ENCODE results near the gene MIA3. TPM values are rescaled to one million over a fixed set of nuclear protein-coding genes. Genes with fewer than 3 reads are reported as not detected.

MIA3 gene
- polyA plus RNA-seq, 1 donor from 2014 or later = 26.9 TPM

DNA sequence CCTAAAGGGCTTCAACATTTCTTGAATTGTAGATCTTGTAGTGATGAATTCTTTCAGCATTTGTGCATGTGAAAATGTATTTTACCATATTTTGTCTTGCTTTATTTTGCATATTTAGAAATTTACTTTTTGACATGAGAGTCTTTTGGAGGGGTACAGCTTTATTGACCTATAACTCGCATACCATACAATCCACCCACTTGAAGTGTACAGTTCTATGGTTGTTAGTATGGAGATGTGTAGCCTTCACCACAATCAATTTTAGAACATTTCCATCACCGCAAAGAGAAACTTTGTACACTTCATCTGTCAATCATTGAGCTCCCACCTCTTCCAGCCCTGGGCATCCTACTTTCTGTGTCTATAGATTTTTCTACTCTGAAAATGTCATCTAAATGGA lies 7.2 kb upstream of the MIA3 start:
- H3K79me2 ChIP-seq (replicated peaks; ENCODE audit: insufficient read depth, low read length) = no peaks in the 10 kb centered on the region
- H3K36me3 ChIP-seq (ENCODE audit: insufficient read depth, low read length) = no peaks in the 10 kb centered on the region
- H3K9me2 ChIP-seq (ENCODE audit: insufficient read depth, low read length) = no peaks in the 10 kb centered on the region
- H3K4me3 ChIP-seq (ENCODE audit: low read length) = no peak overlapping the region
- no peaks in the 10 kb centered on the region for H4K20me1 ChIP-seq (ENCODE audit: insufficient read depth)
- H3K9me3 ChIP-seq (ENCODE audit: low read length) = no peaks in the 10 kb centered on the region
- H2AFZ ChIP-seq (ENCODE audit: low read depth, low read length) = no peak overlapping the region
- no peak for TF ChIP-seq MXI1 (conservative IDR thresholded peaks at IDR 0.05; ENCODE audit: poor library complexity, severe bottlenecking)
- no peak for TF ChIP-seq POLR2AphosphoS5 (IDR thresholded peaks at IDR 0.05)
- TF ChIP-seq EP300 (conservative IDR thresholded peaks at IDR 0.05; ENCODE audit: poor library complexity, severe bottlenecking) = no peak
- TF ChIP-seq SMC3 (conservative IDR thresholded peaks at IDR 0.05; ENCODE audit: poor library complexity) = no peak
- TF ChIP-seq, protein P1, sequence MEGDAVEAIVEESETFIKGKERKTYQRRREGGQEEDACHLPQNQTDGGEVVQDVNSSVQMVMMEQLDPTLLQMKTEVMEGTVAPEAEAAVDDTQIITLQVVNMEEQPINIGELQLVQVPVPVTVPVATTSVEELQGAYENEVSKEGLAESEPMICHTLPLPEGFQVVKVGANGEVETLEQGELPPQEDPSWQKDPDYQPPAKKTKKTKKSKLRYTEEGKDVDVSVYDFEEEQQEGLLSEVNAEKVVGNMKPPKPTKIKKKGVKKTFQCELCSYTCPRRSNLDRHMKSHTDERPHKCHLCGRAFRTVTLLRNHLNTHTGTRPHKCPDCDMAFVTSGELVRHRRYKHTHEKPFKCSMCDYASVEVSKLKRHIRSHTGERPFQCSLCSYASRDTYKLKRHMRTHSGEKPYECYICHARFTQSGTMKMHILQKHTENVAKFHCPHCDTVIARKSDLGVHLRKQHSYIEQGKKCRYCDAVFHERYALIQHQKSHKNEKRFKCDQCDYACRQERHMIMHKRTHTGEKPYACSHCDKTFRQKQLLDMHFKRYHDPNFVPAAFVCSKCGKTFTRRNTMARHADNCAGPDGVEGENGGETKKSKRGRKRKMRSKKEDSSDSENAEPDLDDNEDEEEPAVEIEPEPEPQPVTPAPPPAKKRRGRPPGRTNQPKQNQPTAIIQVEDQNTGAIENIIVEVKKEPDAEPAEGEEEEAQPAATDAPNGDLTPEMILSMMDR (IDR thresholded peaks at IDR 0.05; ENCODE audit: poor library complexity, severe bottlenecking) = no peak
- no peak for TF ChIP-seq EZH2 (IDR thresholded peaks at IDR 0.05; ENCODE audit: borderline replicate concordance, insufficient read depth, low read length, poor library complexity, severe bottlenecking)
- no peak for TF ChIP-seq TAF1 (IDR thresholded peaks at IDR 0.05; ENCODE audit: low read depth)
- TF ChIP-seq REST (IDR thresholded peaks at IDR 0.05; ENCODE audit: borderline replicate concordance) = no peak
- TF ChIP-seq RAD21 (conservative IDR thresholded peaks at IDR 0.05) = no peak
- H3K27me3 ChIP-seq (ENCODE audit: insufficient read depth, low read depth, low read length) = no peaks in the 10 kb centered on the region
- no peaks in the 10 kb centered on the region for H3F3A ChIP-seq (ENCODE audit: insufficient read depth, low read length, poor library complexity, severe bottlenecking)
- H3K27ac ChIP-seq (ENCODE audit: low read length) = no peak overlapping the region
- no peak overlapping the region for H3K9ac ChIP-seq (ENCODE audit: low read length)
- H3K4me2 ChIP-seq (ENCODE audit: low read length) = no peak overlapping the region

DNA sequence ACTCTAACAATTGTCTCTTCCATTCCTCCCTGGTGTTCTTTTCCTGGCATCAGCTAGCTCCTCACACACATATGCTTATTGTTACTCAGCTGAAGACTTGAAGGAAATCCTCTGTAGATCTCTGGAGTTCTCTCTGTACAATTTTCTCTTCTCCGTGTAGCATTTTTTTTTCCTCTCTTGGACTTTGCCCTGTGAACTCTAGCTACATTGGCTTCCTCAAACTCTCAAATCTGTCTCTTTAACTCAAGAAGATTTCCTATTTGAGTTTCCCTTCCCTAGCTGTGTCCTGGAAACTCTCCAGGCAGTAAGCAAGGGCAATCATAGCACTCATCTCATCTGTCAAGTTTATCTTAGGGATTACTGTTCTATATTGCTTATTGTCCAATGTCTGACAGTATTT lies 4.3 kb upstream of the MIA3 start:
- H3K27me3 ChIP-seq (ENCODE audit: insufficient read depth, low read depth, low read length) = no peaks in the 10 kb centered on the region
- no peak overlapping the region for H3K9ac ChIP-seq (ENCODE audit: low read length)
- TF ChIP-seq TAF1 (IDR thresholded peaks at IDR 0.05; ENCODE audit: low read depth) (no peak), REST (IDR thresholded peaks at IDR 0.05; ENCODE audit: borderline replicate concordance) (no peak), MXI1 (conservative IDR thresholded peaks at IDR 0.05; ENCODE audit: poor library complexity, severe bottlenecking) (no peak), EP300 (conservative IDR thresholded peaks at IDR 0.05; ENCODE audit: poor library complexity, severe bottlenecking) (no peak), RAD21 (conservative IDR thresholded peaks at IDR 0.05) (no peak), SMC3 (conservative IDR thresholded peaks at IDR 0.05; ENCODE audit: poor library complexity) (no peak), EZH2 (IDR thresholded peaks at IDR 0.05; ENCODE audit: borderline replicate concordance, insufficient read depth, low read length, poor library complexity, severe bottlenecking) (no peak), POLR2AphosphoS5 (IDR thresholded peaks at IDR 0.05) (no peak)
- TF ChIP-seq, protein P1 (IDR thresholded peaks at IDR 0.05; ENCODE audit: poor library complexity, severe bottlenecking) = no peak
- no peaks in the 10 kb centered on the region for H3K9me3 ChIP-seq (ENCODE audit: low read length)
- H3K36me3 ChIP-seq (ENCODE audit: insufficient read depth, low read length) = no peaks in the 10 kb centered on the region
- no peak overlapping the region for H3K27ac ChIP-seq (ENCODE audit: low read length)
- no peaks in the 10 kb centered on the region for H4K20me1 ChIP-seq (ENCODE audit: insufficient read depth)
- no peak overlapping the region for H3K4me2 ChIP-seq (ENCODE audit: low read length)
- no peak overlapping the region for H3K4me3 ChIP-seq (ENCODE audit: low read length)
- H2AFZ ChIP-seq (ENCODE audit: low read depth, low read length) = no peak overlapping the region
- H3F3A ChIP-seq (ENCODE audit: insufficient read depth, low read length, poor library complexity, severe bottlenecking) = no peaks in the 10 kb centered on the region
- no peaks in the 10 kb centered on the region for H3K9me2 ChIP-seq (ENCODE audit: insufficient read depth, low read length)
- H3K79me2 ChIP-seq (replicated peaks; ENCODE audit: insufficient read depth, low read length) = no peaks in the 10 kb centered on the region

Data from neural cell (in vitro differentiated cells).